Activated naive CD4-positive, alpha-beta T cell treated with anti-CD3 and anti-CD28 coated beads, Interleukin-2, amount 10 ng/mL, durations not matched to agents 7 days and 5 days (primary cell): ENCODE data around the gene ZC3H6.
"Not testable (repeated sequence)": the region's sequence is repeated elsewhere in the genome, so short reads cannot be mapped to it uniquely, and the experiment has no call there.

Source experiments
- CTCF ChIA-PET: fragments of 350-600 bp; sonication (Branson Sonifier 250); formaldehyde crosslinking; loops from one replicate; lab custom pipeline; 2021; ENCODE audit warnings: antibody characterized with exemption; lab: Charles Lee
- DNase-seq: peaks from one replicate; pipeline ENCODE4 v3.0.0-alpha.2; 2020
- H3K27ac Mint-ChIP-seq: one replicate; pipeline ENCODE4 v1.8.0; 2021; ENCODE audit warnings: mild to moderate bottlenecking, moderate library complexity, mixed read lengths
- H3K27me3 Mint-ChIP-seq: one replicate; pipeline ENCODE4 v1.8.0; 2021; ENCODE audit warnings: mild to moderate bottlenecking, mixed read lengths
- H3K36me3 Mint-ChIP-seq: one replicate; pipeline ENCODE4 v1.8.0; 2021; ENCODE audit warnings: mixed read lengths
- H3K4me1 Mint-ChIP-seq: one replicate; pipeline ENCODE4 v1.8.0; 2021; ENCODE audit warnings: mixed read lengths
- H3K4me3 Mint-ChIP-seq: one replicate; pipeline ENCODE4 v1.8.0; 2021; ENCODE audit warnings: mild to moderate bottlenecking, moderate library complexity, mixed read lengths
- H3K9me3 Mint-ChIP-seq: one replicate; pipeline ENCODE4 v1.8.0; 2021; ENCODE audit warnings: mixed read lengths

The ZC3H6 gene

DNA sequence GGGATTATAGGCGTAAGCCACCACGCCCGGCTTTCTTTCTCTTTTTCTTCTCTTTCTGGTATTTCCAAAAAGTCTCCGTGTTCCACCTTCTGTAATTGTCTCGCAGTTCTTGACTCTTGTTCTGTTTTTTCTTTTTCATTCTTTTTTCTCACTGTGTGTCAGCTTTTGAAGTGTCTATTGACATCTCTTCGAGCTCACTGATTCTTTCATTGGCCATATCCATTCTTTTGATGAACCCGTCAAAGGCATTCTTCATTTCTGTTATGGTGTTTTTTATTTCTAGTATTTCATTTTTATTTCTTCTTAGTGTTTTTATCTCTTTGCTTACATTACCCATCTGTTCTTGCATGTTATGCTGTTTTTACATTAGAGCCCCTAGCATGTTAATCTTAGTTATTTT, 84.7 kb downstream of the ZC3H6 start:
- H3K4me1 Mint-ChIP-seq, H3K36me3 Mint-ChIP-seq, H3K27ac Mint-ChIP-seq, H3K4me3 Mint-ChIP-seq, DNase-seq, H3K9me3 Mint-ChIP-seq, CTCF ChIA-PET: not testable (repeated sequence)
- peaks cover 10% of the 10 kb centered on the region for H3K27me3 Mint-ChIP-seq
